Head of caudate nucleus (tissue), 42 donors: ENCODE data around the gene PDCD11.

ENCODE experiments used
- DNase-seq, 42 donors: peaks; one replicate each; pipeline versions ENCODE4 v3.0.0 to v3.0.0-alpha.2; 2020 to 2021; ENCODE audit warnings: mixed read lengths in 7 of 42
- intact Hi-C: fragments of 100-400 bp; cut with DNase I; formaldehyde crosslinking; loops from one replicate; pipeline ENCODE4 v1.15.0; 2022

Gene PDCD11

DNA sequence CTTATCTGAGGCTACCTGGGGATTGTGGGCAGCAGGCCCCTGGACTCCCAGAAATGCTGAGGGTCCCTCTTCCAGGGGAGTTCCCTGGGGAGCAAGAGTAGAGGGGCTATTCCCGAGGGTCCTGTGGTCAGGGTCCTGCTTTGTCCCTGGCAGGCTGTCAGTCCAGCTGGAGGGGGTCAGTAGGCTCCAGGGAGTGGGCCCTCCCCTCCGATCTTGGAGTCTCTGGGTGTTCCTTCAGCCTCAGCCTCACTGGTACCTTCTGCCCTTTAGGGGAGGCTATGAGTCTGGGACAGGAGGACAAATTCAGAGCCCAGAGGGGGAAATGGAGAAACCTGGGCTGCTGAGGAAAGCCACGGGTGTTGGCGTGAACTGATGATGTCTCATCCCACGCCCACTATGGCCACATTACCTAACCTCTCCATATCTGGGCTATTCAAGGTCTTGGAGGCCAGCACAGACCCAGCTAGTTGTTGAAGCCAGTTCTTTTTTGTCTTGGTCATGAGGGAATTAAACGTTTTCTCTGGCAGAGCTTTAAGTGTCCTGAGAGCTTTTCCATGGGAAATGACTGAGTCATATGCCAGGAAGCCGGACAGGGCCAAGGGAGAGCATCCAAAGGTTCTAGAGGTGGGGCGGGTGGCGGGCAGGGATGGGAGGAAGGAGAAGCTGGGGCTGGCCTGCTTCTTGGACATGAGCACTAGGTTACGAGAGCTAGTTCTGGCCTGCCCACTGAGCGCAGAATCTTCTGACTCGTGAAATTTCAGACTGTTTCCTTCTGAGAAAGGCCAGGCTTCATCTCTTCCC, 49.5 kb downstream of the PDCD11 start:
- DNase-seq: peak in 6 of 42 donors; percentile 12 to 44 (median 21)
- intact Hi-C loops: no loop called here

- intact Hi-C loops: no loop called here
- no peak for DNase-seq
Observed at GRCh38 chr10:103447187-103447586, 50.8 kb downstream of the PDCD11 start.

DNA sequence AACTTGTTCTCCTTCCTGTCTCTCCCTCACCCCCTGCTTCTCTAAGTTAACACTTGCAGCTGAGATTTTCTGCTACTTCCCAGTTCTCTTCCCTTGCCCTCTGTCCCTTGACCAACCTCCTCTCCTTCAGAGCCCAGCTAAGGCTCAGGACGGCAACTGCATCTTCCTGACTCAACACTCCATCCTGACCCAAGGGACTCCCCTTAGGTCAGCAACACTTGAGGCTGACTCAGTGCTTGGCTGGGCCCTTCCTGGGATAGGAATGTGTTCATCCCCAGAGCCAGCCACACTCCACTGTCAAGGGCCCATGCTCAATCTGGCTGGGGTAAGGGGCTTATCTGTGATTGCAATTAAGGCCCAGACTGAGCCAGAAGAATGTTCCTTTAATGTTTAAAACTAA, 52.3 kb downstream of the PDCD11 start:
- intact Hi-C loops: no loop called here
- no peak for DNase-seq

- intact Hi-C loops: no loop called here
- DNase-seq: no peak
Observed at GRCh38 chr10:103449208-103450144, 53.0 kb downstream of the PDCD11 start.

DNA sequence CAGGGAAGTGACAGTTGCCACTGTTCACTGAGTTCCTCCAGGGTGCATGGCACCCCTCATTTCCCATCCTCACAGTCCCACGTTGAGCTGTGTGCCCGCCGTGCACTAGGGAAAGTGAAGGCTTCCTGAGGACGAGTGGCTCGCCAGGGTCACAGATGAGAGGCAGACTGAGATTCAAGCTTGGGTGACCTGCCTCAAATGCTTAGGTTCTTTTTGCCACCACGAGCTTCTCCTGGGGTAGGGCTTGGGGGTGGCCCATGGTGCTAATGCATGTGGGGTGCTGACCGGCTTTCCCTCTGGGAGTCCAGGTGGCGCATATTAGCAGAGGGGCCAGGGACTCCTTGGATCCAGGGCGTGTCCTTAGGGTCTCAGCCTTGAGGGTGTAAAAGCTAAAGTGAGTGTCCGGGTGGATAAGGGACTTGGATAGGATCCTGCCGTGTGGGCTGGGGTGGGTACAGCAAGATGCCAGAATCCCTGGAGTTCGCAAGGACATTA, 53.8 kb downstream of the PDCD11 start:
- intact Hi-C loops: no loop called here
- DNase-seq: no peak

DNA sequence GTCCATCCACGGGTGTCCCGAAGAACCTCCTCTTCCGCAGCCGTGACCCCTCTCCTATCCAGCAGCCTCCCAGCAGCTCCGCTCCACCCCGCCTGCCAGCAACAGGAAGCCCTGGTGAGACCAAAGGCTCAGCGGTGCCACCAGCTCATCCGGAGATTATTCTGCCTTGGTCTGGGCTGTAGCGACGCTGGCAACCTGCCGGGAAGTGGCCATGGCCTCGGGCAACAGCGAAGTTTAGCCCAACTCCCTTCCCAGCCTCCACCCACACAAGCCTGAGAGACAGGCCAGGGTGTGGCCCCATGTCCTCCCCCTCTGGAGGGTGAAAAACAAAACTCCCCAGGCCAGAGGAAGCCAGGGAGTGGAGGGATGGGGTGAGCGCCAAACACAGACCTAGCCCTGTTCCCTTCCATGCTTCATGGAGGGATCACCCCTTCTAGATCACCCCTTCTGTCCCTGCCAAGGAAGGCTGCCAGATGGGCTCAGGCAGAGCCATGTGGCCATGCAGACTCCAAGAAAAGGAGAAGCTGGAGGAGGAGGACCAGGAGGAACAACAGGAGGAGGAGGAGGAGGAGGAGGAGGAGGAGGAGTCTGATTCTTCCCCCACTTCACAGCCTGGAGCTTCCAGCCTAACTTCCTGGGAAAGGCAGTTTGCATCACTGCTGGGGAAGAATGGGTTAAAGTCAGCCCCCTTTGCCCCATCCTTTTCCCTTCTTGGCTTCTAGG, 54.8 kb downstream of the PDCD11 start:
- intact Hi-C loops: no loop called here
- DNase-seq: peak in 13 of 42 donors; percentile 5 to 54 (median 20)

GRCh38 chr10:103451831-103452505, 55.5 kb downstream of the PDCD11 start, which contains the start of gene CALHM2:
Gene CALHM2 (minus strand): TSS chr10:103452370. CDS start chr10:103449941, 2,429 bp downstream.
- intact Hi-C loops: no loop called here
- DNase-seq: peak; percentile 7 to 88 (median 75)

DNA sequence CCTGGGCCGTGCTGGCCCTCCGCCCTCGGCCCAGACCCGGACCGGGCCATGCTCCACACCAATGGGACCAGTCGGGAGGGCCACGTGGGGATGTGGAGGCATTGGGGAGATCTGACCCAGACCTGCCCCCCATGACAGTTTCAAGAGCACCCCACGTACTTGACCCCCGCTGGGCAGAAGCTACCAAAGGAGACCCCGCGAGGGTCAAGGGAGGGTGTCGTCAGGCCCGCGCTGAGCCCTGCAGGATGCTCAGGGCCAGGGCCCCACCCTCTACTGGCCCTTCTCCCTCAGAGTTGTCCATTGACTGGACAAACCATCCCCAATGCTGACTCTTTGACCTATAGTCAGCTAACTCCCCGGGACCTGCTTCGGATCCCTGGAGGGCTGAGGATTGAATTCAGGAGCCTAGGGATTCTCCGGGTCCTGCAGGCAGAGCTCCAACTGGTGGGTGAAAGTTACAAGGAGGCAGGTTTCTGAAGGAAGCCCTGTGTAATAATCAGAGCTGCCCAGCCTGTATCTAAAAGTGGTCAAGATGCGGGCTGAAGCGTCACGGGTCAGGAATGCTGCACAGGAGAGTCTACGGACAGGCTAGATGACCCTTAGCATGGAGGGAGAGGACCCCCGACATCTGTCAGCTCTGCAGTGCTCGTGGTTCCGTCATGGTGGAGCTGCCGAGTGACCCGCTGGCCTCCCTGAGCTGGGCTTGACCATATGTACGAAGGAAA, 56.2 kb downstream of the PDCD11 start:
- intact Hi-C loops: no loop called here
- no peak for DNase-seq

DNA sequence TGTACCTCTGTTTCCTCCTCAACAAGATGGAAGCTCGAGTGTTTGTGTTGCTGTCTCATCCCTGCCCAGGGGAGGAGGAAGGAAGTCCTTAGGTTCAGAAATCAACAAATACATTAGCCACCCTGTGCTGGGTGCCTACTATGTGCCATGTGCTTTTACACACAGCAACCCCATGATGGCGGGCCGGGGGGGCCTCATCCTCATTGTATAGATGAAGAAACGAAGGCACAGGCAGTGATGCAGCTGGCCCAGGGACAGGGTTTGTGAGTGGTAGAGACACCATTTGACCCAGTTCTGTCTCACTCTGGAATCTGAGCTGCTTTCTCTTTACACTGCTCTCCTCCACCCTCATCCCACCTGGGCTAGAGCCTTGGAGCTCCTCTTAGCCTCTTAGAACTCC, 57.6 kb downstream of the PDCD11 start:
- DNase-seq: no peak
- intact Hi-C loops: no loop called here

DNA sequence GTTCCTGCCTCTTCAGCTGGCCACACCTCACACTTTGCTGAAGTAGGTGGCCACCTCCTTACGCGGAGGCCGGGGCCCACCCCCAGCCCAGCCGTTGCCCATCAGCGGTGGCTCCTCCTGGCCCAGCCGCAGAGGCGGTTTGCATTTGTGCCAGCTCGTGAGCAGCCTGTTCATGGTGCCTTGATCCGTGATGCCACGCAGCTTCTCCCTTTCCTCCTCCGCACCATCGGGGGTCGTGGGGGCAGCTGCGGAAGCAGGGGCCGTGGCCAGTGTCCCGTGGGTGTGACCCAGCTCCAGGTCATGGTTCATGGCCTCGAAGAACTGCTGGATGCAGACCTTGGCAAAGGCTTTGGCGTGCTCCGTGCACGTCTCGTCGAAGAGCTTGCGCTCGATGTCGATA, 58.8 kb downstream of the PDCD11 start:
- intact Hi-C loops: no loop called here
- DNase-seq: no peak

DNA sequence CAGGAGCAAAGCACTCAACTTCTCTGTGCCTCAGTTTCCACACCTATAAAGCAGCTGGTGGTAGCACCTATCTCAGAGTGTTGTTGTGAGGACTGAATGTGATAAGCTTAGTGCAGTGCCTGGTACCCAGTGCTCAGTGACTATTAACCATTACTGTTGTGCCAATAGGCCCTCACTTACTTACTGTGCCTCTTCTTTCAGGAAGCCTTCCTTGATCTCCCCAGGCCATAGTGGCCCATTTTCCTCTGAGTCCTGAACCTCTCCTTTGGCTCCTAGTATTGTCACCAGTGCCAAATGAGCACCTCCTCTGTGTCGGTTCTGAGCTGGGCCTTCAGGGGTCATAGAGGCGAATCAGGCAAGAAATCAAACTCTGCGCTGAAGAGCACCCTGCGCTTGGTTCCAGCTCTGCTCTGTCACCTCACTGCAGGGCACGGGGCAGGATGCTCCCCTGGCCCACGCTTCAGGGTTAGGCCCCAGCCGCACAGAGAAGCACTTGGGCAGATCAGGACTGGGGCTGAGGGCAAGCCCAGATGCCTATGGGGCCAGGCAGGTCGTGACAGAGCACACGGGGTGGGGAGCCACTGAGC, 59.7 kb downstream of the PDCD11 start:
- intact Hi-C loops: no loop called here
- DNase-seq: no peak

GRCh38 chr10:103457176-103457712, 60.8 kb downstream of the PDCD11 start:
- no peak for DNase-seq
- intact Hi-C loops: no loop called here

- intact Hi-C loops: no loop called here
Observed at GRCh38 chr10:103457896-103458583, 61.6 kb downstream of the PDCD11 start.

GRCh38 chr10:103458720-103459119, 62.3 kb downstream of the PDCD11 start, which contains the start of gene CALHM1:
Gene CALHM1 (minus strand): TSS chr10:103458900. CDS start chr10:103458751, 149 bp downstream.
- DNase-seq: peak in 1 of 42 donors; percentile 18
- intact Hi-C loops: no loop called here

More at GRCh38 chr10:103457896-103458583, 61.6 kb downstream of the PDCD11 start:
- no peak for DNase-seq

DNA sequence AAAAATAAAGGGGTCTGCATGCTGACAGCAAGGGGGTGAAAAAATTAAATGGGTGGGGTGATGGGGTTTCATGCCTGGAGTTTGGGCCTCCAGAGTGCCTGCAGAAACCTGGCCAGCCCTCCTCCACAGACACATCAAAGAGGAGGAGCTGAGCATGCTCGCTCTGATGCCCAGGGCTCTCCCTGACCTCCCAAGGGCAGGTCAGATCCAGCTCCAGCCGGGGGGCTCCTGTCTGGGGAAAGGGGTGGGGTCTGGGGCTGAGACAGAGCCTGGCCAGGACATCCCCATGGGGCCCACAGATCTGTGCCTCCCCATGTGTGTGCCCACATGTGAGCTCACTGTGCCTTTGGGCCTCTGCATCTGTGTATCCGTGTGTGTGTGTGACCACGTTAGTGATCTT, 63.2 kb downstream of the PDCD11 start:
- intact Hi-C loops: no loop called here
- no peak for DNase-seq

DNA sequence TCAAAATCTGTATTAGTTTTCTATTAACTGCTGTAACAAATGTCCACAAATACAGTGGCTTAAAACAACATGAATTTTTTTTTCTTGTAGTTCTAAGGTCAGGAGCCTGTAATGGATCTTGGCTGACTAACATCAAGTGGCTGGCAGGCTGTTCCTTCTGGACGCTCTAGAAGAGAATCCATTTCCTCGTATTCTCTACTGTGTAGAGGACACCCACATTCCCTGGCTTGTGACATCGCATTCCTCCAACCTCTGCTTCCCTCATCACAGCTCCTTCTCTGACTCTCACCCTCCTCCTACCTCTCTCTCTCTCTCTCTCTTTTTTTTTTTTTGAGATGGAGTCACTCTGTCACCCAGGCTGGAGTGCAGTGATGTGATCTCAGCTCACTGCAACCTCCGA, 67.1 kb downstream of the PDCD11 start:
- intact Hi-C loops: no loop called here
- no peak for DNase-seq
